ENCODE results near the gene PLA2G4A.

DNA sequence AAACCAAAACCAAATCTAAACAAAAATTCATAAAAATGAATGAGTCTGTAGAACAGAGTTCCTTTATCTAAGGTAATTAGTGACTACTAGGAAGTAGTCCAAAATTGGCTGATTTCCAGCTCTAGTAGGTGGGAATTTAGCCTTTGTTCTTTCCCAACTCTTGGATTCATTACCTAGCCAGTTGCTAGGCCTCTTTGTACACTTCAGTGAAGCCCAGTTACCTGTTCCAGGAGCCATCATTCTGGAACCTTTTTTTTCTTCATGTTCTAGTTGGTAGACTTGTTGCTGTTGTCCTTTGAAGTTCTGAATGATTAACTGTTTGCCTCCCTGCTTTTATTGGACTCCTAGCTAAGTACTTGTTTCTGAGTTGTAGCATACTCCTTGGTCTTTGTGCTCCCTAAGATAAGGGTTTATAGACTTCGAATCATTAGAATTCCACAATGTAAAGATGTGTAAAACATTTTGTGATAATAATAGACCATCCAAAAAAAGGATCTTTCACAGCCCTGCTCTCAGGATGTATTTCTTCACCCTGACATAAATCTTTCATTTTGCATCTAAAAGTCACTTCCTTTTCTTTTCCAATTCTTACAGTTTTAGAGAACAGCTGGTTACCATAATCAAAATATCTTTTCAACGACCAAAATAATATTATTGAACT lies 9.8 kb downstream of the PLA2G4A start:
- TF ChIP-seq, protein P1, sequence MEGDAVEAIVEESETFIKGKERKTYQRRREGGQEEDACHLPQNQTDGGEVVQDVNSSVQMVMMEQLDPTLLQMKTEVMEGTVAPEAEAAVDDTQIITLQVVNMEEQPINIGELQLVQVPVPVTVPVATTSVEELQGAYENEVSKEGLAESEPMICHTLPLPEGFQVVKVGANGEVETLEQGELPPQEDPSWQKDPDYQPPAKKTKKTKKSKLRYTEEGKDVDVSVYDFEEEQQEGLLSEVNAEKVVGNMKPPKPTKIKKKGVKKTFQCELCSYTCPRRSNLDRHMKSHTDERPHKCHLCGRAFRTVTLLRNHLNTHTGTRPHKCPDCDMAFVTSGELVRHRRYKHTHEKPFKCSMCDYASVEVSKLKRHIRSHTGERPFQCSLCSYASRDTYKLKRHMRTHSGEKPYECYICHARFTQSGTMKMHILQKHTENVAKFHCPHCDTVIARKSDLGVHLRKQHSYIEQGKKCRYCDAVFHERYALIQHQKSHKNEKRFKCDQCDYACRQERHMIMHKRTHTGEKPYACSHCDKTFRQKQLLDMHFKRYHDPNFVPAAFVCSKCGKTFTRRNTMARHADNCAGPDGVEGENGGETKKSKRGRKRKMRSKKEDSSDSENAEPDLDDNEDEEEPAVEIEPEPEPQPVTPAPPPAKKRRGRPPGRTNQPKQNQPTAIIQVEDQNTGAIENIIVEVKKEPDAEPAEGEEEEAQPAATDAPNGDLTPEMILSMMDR (IDR thresholded peaks at IDR 0.05; ENCODE audit: poor library complexity, severe bottlenecking) = no peak
- TF ChIP-seq RAD21 (conservative IDR thresholded peaks at IDR 0.05) (no peak), POLR2AphosphoS5 (IDR thresholded peaks at IDR 0.05) (no peak), EP300 (conservative IDR thresholded peaks at IDR 0.05; ENCODE audit: poor library complexity, severe bottlenecking) (no peak), TAF1 (IDR thresholded peaks at IDR 0.05; ENCODE audit: low read depth) (no peak)

Data from neural cell (in vitro differentiated cells).